ENCODE results near the gene CAMTA1.

DNA sequence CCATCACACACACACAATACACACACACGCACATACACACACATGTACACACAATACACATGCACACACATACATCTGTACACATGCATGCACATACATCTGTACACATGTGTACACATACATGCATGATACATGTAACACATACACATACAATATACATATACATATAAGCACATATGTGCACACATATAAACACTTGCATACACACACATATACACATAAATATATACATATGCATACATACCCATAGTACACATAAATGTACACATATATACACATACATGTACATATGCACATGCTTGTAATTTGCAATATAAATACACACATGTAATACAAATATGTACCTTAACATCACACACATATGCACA lies 703.2 kb downstream of the CAMTA1 start:
- TF ChIP-seq POLR2A (IDR thresholded peaks at IDR 0.05), result no peak
- TF ChIP-seq, protein P1, sequence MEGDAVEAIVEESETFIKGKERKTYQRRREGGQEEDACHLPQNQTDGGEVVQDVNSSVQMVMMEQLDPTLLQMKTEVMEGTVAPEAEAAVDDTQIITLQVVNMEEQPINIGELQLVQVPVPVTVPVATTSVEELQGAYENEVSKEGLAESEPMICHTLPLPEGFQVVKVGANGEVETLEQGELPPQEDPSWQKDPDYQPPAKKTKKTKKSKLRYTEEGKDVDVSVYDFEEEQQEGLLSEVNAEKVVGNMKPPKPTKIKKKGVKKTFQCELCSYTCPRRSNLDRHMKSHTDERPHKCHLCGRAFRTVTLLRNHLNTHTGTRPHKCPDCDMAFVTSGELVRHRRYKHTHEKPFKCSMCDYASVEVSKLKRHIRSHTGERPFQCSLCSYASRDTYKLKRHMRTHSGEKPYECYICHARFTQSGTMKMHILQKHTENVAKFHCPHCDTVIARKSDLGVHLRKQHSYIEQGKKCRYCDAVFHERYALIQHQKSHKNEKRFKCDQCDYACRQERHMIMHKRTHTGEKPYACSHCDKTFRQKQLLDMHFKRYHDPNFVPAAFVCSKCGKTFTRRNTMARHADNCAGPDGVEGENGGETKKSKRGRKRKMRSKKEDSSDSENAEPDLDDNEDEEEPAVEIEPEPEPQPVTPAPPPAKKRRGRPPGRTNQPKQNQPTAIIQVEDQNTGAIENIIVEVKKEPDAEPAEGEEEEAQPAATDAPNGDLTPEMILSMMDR (IDR thresholded peaks at IDR 0.05), result no peak
